Hepatocyte (in vitro differentiated cells): Measurements from ENCODE around the gene TASP1. TPM values are rescaled to one million over a fixed set of nuclear protein-coding genes. Genes with fewer than 3 reads are reported as not detected.
"Not testable (repeated sequence)": the region's sequence is repeated elsewhere in the genome, so short reads cannot be mapped to it uniquely, and the experiment has no call there.

Experiments
- DNase-seq: peaks from one replicate; pipeline ENCODE4 v3.0.0-alpha.2; 2016; ENCODE audit warnings: low spot score
- H2AFZ ChIP-seq: fragments of 200-600 bp; sonication (generic); 2 replicates; pipeline ENCODE4 v1.6.0; 2016; ENCODE audit warnings: antibody characterized with exemption, mild to moderate bottlenecking
- H3K27ac ChIP-seq: fragments of 200-600 bp; sonication (generic); 2 replicates; pipeline ENCODE4 v1.5.1; 2016; ENCODE audit warnings: mild to moderate bottlenecking
- H3K27me3 ChIP-seq: fragments of 200-600 bp; sonication (generic); 2 replicates; pipeline ENCODE4 v1.6.1; 2016
- H3K36me3 ChIP-seq: fragments of 200-600 bp; sonication (generic); replicated peaks from 2 replicates; pipeline ENCODE4 v1.5.1; 2016; ENCODE audit warnings: low read depth; ENCODE audit not compliant: insufficient read depth
- H3K4me1 ChIP-seq: fragments of 200-600 bp; sonication (generic); 2 replicates; pipeline ENCODE4 v1.5.1; 2016; ENCODE audit warnings: mild to moderate bottlenecking, moderate library complexity; ENCODE audit not compliant: insufficient read depth
- H3K4me2 ChIP-seq: fragments of 200-600 bp; sonication (generic); 2 replicates; pipeline ENCODE4 v1.6.0; 2016
- H3K4me3 ChIP-seq: fragments of 200-600 bp; sonication (generic); 2 replicates; pipeline ENCODE4 v1.5.1; 2016; ENCODE audit warnings: mild to moderate bottlenecking
- H3K79me2 ChIP-seq: fragments of 200-600 bp; sonication (generic); 2 replicates; pipeline ENCODE4 v1.6.0; 2017; ENCODE audit warnings: mild to moderate bottlenecking
- H3K9me2 ChIP-seq: fragments of 200-600 bp; sonication (generic); replicated peaks from 2 replicates; pipeline ENCODE4 v1.6.0; 2017; ENCODE audit warnings: mild to moderate bottlenecking; ENCODE audit not compliant: insufficient read depth
- H3K9me3 ChIP-seq: fragments of 200-600 bp; sonication (generic); 2 replicates; pipeline ENCODE4 v1.5.1; 2016; ENCODE audit warnings: low read depth, mild to moderate bottlenecking
- H4K20me1 ChIP-seq: fragments of 200-600 bp; sonication (generic); 2 replicates; pipeline ENCODE4 v1.6.0; 2016; ENCODE audit warnings: mild to moderate bottlenecking; ENCODE audit not compliant: insufficient read depth, poor library complexity, severe bottlenecking
- CTCF ChIP-seq: fragments of 200-600 bp; sonication (generic); IDR thresholded peaks from 2 replicates; pipeline ENCODE4 v1.5.1; 2016; ENCODE audit warnings: antibody characterized with exemption, mild to moderate bottlenecking; ENCODE audit not compliant: poor library complexity
- EZH2 ChIP-seq: fragments of 200-600 bp; sonication (generic); IDR thresholded peaks from 2 replicates; pipeline ENCODE4 v1.6.1; 2016; ENCODE audit warnings: antibody characterized with exemption, mild to moderate bottlenecking, borderline replicate concordance
- EZH2phosphoT487 ChIP-seq: fragments of 200-600 bp; sonication (generic); IDR thresholded peaks from one replicate; pipeline ENCODE4 v1.6.1; 2018; ENCODE audit warnings: antibody characterized with exemption, mild to moderate bottlenecking, low read depth, moderate library complexity; ENCODE audit not compliant: unreplicated experiment, severe bottlenecking
- WGBS: methylation state at CpG from one replicate; pipeline ENCODE4 v1.1.6; 2016; ENCODE audit warnings: low lambda C conversion rate; ENCODE audit errors: missing lambda C conversion rate; 5-methylcytosine and 5-hydroxymethylcytosine counted together
- polyA plus RNA-seq: library from polyadenylated mRNA; unstranded; fragments of >200 nt; fragmentation: Nextera tagmentation; extraction: Ambion mirVana; gene quantifications from 2 replicates; pipeline ENCODE4 v1.2.1, GENCODE V29; 2016
- total RNA-seq: library from RNA; depleted of rRNA; stranded (reverse); fragments of >200 nt; gene quantifications from 2 replicates; pipeline ENCODE4 v1.2.3, GENCODE V29; 2014

The TASP1 gene
- total and polyA plus RNA-seq, 2 experiments from 2014 or later = 11.1 to 12.9 TPM

- H3K4me2 ChIP-seq = no peak overlapping the region
- no peaks in the 10 kb centered on the region for H4K20me1 ChIP-seq
- no peaks in the 10 kb centered on the region for H3K9me2 ChIP-seq
- no peak overlapping the region for H3K27ac ChIP-seq
- H3K4me3 ChIP-seq = no peak overlapping the region
- no peak for TF ChIP-seq CTCF
- no peak for TF ChIP-seq EZH2phosphoT487
- no peak for TF ChIP-seq EZH2
- no peaks in the 10 kb centered on the region for H3K4me1 ChIP-seq
- 80% methylated on average over 7 of the region's 7 CpGs for whole genome bisulfite sequencing
- H3K27me3 ChIP-seq = no peaks in the 10 kb centered on the region
- H2AFZ ChIP-seq = no peak overlapping the region
- no peaks in the 10 kb centered on the region for H3K79me2 ChIP-seq
- no peaks in the 10 kb centered on the region for H3K9me3 ChIP-seq
- DNase-seq = no peak
- H3K36me3 ChIP-seq = no peaks in the 10 kb centered on the region
Observed at GRCh38 chr20:13665709-13666395, 27.1 kb upstream of the TASP1 start.

- TF ChIP-seq CTCF (no peak), EZH2 (no peak), EZH2phosphoT487 (no peak)
- WGBS = 67% methylated on average over 11 of the region's 11 CpGs
- Histone ChIP-seq H3K9me2 (no peaks in the 10 kb centered on the region), H3K4me3 (no peak overlapping the region), H3K27ac (no peak overlapping the region), H3K27me3 (no peaks in the 10 kb centered on the region), H4K20me1 (no peaks in the 10 kb centered on the region), H3K4me2 (no peak overlapping the region), H3K4me1 (no peaks in the 10 kb centered on the region), H3K36me3 (no peaks in the 10 kb centered on the region), H2AFZ (no peak overlapping the region), H3K79me2 (no peaks in the 10 kb centered on the region), H3K9me3 (no peaks in the 10 kb centered on the region)
- no peak for DNase-seq
Observed at GRCh38 chr20:13661070-13661685, 22.4 kb upstream of the TASP1 start.

GRCh38 chr20:13659288-13659687 lies 20.6 kb upstream of the TASP1 start:
- Histone ChIP-seq H4K20me1 (no peaks in the 10 kb centered on the region), H3K36me3 (no peaks in the 10 kb centered on the region), H3K9me3 (no peaks in the 10 kb centered on the region), H3K4me2 (no peak overlapping the region), H3K9me2 (no peaks in the 10 kb centered on the region), H3K79me2 (no peaks in the 10 kb centered on the region), H3K4me1 (no peaks in the 10 kb centered on the region), H3K27ac (no peak overlapping the region), H3K4me3 (no peak overlapping the region), H3K27me3 (no peaks in the 10 kb centered on the region), H2AFZ (no peak overlapping the region)
- DNase-seq = no peak
- no peak for TF ChIP-seq EZH2phosphoT487
- TF ChIP-seq CTCF = no peak
- TF ChIP-seq EZH2 = no peak
- 92% methylated on average over 3 of the region's 3 CpGs for WGBS

- H3K36me3 ChIP-seq, H3K27me3 ChIP-seq, H3K27ac ChIP-seq, H2AFZ ChIP-seq, H3K79me2 ChIP-seq, H3K4me3 ChIP-seq, H3K4me2 ChIP-seq, H4K20me1 ChIP-seq, DNase-seq, H3K9me2 ChIP-seq, H3K9me3 ChIP-seq, H3K4me1 ChIP-seq: not testable (repeated sequence)
- WGBS = 89% methylated on average over 5 of the region's 5 CpGs
Observed at GRCh38 chr20:13658060-13658459, 19.3 kb upstream of the TASP1 start.
